ENCODE data around the gene CYP4A22. TPM values are rescaled to one million over a fixed set of nuclear protein-coding genes. Genes with fewer than 3 reads are reported as not detected.
A peak's percentile ranks its signal among the peaks of the same experiment; 100 is the strongest.

Gene CYP4A22
- total RNA-seq, 1 donor from 2014 or later, result not detected

DNA sequence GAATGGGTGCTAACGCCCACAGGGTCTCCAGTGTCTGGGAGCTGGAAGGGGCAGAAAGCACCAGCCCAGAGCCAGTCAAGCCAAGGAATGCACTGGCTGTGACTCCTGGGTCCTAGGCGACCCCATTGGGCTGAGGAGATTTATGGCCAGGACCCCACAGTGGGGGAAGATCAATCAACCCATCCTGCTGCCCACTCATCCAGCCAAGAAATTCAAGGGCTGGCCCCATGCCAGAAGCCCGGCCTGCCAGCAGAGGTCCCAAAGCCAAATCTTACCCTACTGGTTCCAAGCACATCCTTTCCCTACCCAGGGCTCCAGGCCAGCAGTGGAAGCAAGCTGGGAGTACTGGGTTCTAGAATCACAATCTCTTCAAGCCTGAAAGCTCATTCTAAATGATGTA, 59.4 kb downstream of the CYP4A22 start:
- TF ChIP-seq, protein P1, sequence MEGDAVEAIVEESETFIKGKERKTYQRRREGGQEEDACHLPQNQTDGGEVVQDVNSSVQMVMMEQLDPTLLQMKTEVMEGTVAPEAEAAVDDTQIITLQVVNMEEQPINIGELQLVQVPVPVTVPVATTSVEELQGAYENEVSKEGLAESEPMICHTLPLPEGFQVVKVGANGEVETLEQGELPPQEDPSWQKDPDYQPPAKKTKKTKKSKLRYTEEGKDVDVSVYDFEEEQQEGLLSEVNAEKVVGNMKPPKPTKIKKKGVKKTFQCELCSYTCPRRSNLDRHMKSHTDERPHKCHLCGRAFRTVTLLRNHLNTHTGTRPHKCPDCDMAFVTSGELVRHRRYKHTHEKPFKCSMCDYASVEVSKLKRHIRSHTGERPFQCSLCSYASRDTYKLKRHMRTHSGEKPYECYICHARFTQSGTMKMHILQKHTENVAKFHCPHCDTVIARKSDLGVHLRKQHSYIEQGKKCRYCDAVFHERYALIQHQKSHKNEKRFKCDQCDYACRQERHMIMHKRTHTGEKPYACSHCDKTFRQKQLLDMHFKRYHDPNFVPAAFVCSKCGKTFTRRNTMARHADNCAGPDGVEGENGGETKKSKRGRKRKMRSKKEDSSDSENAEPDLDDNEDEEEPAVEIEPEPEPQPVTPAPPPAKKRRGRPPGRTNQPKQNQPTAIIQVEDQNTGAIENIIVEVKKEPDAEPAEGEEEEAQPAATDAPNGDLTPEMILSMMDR (conservative IDR thresholded peaks at IDR 0.05; ENCODE audit: low read depth, low read length), result peak; percentile 10
- DNase-seq (ENCODE audit: low read depth), result no peak
- H3K4me3 ChIP-seq (ENCODE audit: low read depth, low read length), result no peak overlapping the region

DNA sequence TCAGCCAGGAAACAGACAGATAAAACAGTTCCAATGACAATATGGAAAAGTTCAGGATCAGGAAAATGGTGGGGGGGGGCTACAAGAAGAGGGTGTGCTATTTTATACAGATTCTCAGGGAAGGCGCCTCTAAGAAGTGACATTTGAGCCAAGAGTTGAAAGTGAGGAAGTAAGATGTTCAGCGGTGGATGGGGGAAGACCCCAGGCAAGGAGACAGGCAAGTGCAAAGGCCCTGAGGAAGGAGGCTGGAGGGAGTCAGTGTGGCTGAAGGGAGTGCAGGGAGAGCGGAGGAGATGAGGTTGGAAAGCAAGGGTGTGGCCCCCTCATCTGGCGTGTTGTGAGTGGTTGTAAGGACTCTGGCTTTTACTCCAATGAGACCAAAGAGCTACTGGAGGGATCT, 61.0 kb downstream of the CYP4A22 start:
- no peak for DNase-seq (ENCODE audit: low read depth)
- TF ChIP-seq, protein P1 (conservative IDR thresholded peaks at IDR 0.05; ENCODE audit: low read depth, low read length), result no peak
- H3K4me3 ChIP-seq (ENCODE audit: low read depth, low read length), result no peak overlapping the region

Other genes with a start within 250 kb of the CYP4A22 start
- gene CYP4A11, start 196.0 kb upstream of the CYP4A22 start, total RNA-seq, result not detected in 2 replicates
- 0.46 TPM in 1 of 2 replicates, not detected in the other for gene CYP4X1, start 113.8 kb upstream of the CYP4A22 start, total RNA-seq
- gene CYP4Z1, start 70.2 kb upstream of the CYP4A22 start, total RNA-seq, result not detected in 2 replicates
- gene PDZK1IP1, start 52.6 kb downstream of the CYP4A22 start, total RNA-seq, result 14.3 and 43.2 TPM in 2 replicates
- 0.69 and 1.4 TPM in 2 replicates for gene TAL1, start 94.8 kb downstream of the CYP4A22 start, total RNA-seq
- 17.3 and 26.8 TPM in 2 replicates for gene STIL, start 176.7 kb downstream of the CYP4A22 start, total RNA-seq
- gene CMPK1, start 196.3 kb downstream of the CYP4A22 start, total RNA-seq, result 67.0 and 67.6 TPM in 2 replicates

Measured in epithelial cell of proximal tubule (primary cell).